ENCODE results near the gene ELAVL4.

GRCh38 chr1:50108497-50109059 is at the start of gene ELAVL4:
- TF ChIP-seq CSRNP3 (CRISPR knock-in tag; IDR thresholded peaks at IDR 0.05), result no peak
- no peak for TF ChIP-seq SNAI2 (CRISPR knock-in tag; IDR thresholded peaks at IDR 0.05)
- TF ChIP-seq CREB5 (CRISPR knock-in tag; IDR thresholded peaks at IDR 0.05; ENCODE audit: low read depth), result no peak
- TF ChIP-seq TSHZ2 (CRISPR knock-in tag; IDR thresholded peaks at IDR 0.05), result no peak
- TF ChIP-seq ZNF70 (CRISPR knock-in tag; IDR thresholded peaks at IDR 0.05), result no peak
- TF ChIP-seq ZC3H10 (CRISPR knock-in tag; IDR thresholded peaks at IDR 0.05), result no peak
- no peak for TF ChIP-seq ZFP3 (CRISPR knock-in tag; IDR thresholded peaks at IDR 0.05)
- TF ChIP-seq PPARA (CRISPR knock-in tag; IDR thresholded peaks at IDR 0.05; ENCODE audit: borderline replicate concordance), result no peak
- no peak for TF ChIP-seq PATZ1 (CRISPR knock-in tag; IDR thresholded peaks at IDR 0.05; ENCODE audit: borderline replicate concordance)
- no peak for TF ChIP-seq BACH2 (CRISPR knock-in tag; IDR thresholded peaks at IDR 0.05; ENCODE audit: borderline replicate concordance)
- no peak for TF ChIP-seq POU6F1 (CRISPR knock-in tag; IDR thresholded peaks at IDR 0.05; ENCODE audit: borderline replicate concordance, low read depth)
- TF ChIP-seq RARB (CRISPR knock-in tag; IDR thresholded peaks at IDR 0.05), result no peak

Data from SK-N-SH treated with all-trans-retinoic acid at 6 μM for 48 hours (cell line).